LNCaP clone FGC (cell line): Measurements from ENCODE around the gene SLC35E4.
A peak's percentile ranks its signal among the peaks of the same experiment; 100 is the strongest.

Source experiments
- DNase-seq: peaks from one replicate; pipeline ENCODE4 v3.0.0-alpha.2; 2011; ENCODE audit warnings: low read depth
- H3K4me3 ChIP-seq: 2 replicates; pipeline ENCODE4 v1.5.1; 2011; ENCODE audit warnings: mild to moderate bottlenecking, low read depth, low read length, control low read depth
- TF ChIP-seq, protein P1 (sequence below): IDR thresholded peaks from 2 replicates; pipeline ENCODE4 v1.5.1; 2012; ENCODE audit warnings: mild to moderate bottlenecking; ENCODE audit not compliant: control insufficient read depth, insufficient read depth; ENCODE audit errors: extremely low read depth

Gene SLC35E4

DNA sequence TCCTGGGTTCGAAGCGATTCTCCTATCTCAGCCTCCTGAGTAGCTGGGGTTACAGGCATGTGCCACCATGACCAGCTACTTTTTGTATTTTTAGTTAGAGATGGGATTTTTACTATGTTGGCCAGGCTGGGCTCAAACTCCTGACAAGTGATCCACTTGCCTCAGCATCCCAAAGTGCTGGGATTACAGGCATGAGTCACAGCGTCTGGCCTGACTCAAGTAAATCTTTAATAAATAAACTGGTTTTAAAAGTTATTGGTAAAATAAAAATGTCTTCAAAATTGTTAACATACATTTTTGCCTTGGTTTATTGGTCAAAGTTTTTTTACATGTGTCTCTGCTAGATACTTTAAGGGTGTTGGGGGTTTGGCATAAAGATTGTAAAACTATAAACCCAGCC lies 36.6 kb upstream of the SLC35E4 start:
- TF ChIP-seq, protein P1, sequence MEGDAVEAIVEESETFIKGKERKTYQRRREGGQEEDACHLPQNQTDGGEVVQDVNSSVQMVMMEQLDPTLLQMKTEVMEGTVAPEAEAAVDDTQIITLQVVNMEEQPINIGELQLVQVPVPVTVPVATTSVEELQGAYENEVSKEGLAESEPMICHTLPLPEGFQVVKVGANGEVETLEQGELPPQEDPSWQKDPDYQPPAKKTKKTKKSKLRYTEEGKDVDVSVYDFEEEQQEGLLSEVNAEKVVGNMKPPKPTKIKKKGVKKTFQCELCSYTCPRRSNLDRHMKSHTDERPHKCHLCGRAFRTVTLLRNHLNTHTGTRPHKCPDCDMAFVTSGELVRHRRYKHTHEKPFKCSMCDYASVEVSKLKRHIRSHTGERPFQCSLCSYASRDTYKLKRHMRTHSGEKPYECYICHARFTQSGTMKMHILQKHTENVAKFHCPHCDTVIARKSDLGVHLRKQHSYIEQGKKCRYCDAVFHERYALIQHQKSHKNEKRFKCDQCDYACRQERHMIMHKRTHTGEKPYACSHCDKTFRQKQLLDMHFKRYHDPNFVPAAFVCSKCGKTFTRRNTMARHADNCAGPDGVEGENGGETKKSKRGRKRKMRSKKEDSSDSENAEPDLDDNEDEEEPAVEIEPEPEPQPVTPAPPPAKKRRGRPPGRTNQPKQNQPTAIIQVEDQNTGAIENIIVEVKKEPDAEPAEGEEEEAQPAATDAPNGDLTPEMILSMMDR: no peak
- DNase-seq: no peak
- H3K4me3 ChIP-seq: no peak overlapping the region

DNA sequence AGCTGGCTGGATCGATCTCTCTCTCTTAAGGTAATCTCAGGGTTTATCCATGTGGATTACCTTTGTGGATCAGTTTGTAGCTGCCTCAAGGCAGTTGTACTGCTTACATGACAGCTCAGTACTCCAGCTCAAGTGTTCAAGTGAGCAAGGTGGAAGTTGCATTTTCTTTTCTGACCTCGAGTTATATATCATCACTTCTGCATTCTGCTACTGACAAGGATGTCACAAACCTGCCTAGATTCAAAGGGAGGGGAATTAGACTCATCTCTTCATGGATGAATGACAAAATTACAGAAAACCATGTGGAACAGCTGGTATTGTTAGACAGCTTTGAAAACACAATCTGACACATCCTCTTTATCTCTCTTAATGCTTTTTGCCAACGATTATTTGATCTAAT lies 34.7 kb upstream of the SLC35E4 start:
- TF ChIP-seq, protein P1: no peak
- no peak for DNase-seq

DNA sequence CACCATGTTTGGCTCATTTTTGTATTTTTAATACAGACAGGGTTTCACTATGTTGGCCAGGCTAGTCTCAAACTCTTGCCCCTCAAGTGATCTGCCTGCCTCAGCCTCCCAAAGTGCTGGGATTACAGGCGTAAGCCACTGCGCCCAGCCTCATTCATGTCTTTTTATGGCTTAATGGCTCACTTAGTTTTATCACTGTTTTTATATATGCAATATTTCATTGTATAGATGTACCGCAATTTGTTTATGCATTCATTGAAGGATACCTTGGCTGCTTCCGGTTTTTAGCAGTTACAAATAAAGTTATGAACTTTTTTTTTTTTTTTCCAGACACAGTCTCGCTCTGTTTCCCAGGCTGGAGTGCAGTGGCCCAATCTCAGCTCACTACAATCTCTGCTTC lies 34.1 kb upstream of the SLC35E4 start:
- H3K4me3 ChIP-seq: no peak overlapping the region
- DNase-seq: no peak
- TF ChIP-seq, protein P1: no peak

More for the DNA sequence above, 34.7 kb upstream of the SLC35E4 start:
- no peak overlapping the region for H3K4me3 ChIP-seq

DNA sequence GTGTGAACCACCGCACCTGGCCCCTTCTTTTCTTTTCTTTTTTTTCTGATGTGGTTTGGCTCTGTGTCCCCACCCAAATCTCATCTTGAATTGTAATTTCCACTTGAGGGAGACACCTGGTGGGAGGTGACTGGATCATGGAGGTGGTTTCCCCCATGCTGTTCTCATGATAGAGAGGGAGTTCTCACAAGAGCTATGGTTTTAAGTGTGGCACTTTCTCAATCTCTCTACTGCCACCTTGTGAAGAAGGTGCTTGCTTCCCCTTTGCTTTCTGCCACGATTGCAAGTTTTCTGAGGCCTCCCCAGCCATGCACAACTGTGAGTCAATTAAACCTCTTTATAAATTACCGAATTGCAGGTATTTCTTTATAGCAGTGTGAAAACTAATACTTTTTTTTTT lies 33.5 kb upstream of the SLC35E4 start:
- H3K4me3 ChIP-seq: no peak overlapping the region
- TF ChIP-seq, protein P1: peak; percentile 40
- DNase-seq: no peak

DNA sequence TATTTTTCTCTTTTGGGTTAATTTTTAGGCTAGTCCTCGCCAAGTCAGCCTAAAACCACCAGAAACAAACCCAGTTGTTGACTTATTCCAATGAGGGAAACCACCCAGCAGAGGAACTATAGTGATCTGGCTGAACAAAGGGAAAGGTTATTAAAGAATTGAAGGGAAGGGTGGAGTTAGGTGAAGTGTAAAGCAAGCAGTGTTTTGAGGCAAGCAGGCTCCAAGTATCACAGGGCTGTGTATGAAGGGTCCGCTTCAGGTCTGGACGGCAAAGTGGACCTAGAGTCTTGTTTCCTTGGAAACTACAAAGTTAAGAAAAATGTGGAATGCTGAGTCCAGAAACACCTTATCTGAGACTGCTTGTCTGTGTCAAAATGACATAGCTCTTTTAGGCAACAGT lies 31.8 kb upstream of the SLC35E4 start:
- TF ChIP-seq, protein P1: no peak
- no peak overlapping the region for H3K4me3 ChIP-seq
- DNase-seq: no peak

DNA sequence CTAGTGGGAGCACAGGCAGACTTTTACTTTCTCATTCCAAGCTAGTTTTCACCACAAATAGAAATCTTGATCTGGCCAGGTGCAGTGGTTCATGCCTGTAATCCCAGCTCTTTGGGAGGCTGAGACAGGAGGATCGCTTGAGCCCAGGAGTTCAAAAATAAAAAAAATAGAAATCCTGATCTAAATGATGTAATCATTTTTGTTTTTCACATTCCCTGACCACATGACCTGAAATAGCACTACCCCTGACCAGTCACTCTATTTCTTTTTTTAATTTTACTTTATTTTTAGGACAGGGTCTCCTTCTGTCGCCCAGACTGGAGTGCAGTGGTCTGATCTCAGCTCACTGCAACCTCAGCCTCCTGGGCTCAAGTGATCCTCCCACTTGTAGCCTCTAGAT lies 30.9 kb upstream of the SLC35E4 start:
- TF ChIP-seq, protein P1: no peak
- DNase-seq: no peak
- no peak overlapping the region for H3K4me3 ChIP-seq

DNA sequence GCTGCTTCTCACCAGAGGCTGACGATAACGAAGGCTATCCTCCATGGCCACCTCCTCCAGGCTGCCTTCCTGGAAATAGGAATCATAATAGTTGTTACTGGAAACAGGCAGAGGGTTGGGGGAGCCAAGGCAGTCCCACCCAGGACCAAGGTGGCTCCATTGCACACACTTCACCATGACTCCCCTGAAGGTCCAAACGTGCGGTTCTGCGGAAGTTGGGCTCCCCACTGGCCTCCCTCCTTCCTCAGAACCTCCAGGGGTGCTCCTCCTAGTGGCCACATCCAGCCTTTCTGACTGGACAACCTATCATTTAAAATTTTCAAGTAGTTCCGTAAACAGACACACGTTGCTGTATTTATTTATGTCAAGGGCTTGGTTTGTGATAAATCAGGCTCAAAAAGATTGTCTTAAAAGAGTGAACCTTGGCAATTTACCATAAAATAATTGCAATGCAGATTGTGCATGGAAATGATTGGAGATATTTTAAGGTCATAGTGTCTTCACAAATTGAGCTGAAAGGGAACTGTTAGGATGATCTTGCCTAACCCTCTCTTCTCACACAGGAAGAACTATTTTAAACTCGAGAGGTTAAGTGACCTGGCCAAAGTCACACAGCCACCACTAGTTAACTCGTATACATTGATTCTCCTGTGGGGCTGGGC lies 30.0 kb upstream of the SLC35E4 start:
- TF ChIP-seq, protein P1: peak; percentile 54
- no peak for DNase-seq
- no peak overlapping the region for H3K4me3 ChIP-seq
